ENCODE measurements around the gene SF3B6. TPM values are rescaled to one million over a fixed set of nuclear protein-coding genes. Genes with fewer than 3 reads are reported as not detected.

SF3B6 gene
- total RNA-seq, 1 donor from 2014 or later, result 55.2 TPM

- peak overlapping the region; percentile 92 for H3K27ac ChIP-seq
- peak overlapping the region; percentile 63 for H3K4me3 ChIP-seq
- ATAC-seq (no peak), DNase-seq (no peak)
- TF ChIP-seq CTCF (IDR thresholded peaks at IDR 0.05), result no peak
- peaks cover 30% of the 10 kb centered on the region for H3K36me3 ChIP-seq
- intact Hi-C loops (cut with DNase I), result no loop called here
- no peaks in the 10 kb centered on the region for H3K9me3 ChIP-seq
- H3K4me1 ChIP-seq, result peaks cover 22% of the 10 kb centered on the region
- no peaks in the 10 kb centered on the region for H3K27me3 ChIP-seq
Observed at GRCh38 chr2:24085200-24085489, 9.0 kb upstream of the SF3B6 start.

GRCh38 chr2:24084386-24085199, 8.5 kb upstream of the SF3B6 start, which contains the start of gene TP53I3:
Gene TP53I3, minus strand, starts transcription at chr2:24084834. Its CDS starts 508 bp downstream, at chr2:24084326.
- Histone ChIP-seq H3K9me3 (no peaks in the 10 kb centered on the region), H3K27me3 (no peaks in the 10 kb centered on the region), H3K36me3 (peaks cover 32% of the 10 kb centered on the region), H3K4me1 (peaks cover 22% of the 10 kb centered on the region), H3K4me3 (peak within 1 kb of the TSS; percentile 63), H3K27ac (peak within 1 kb of the TSS; percentile 92)
- intact Hi-C loops (cut with DNase I), result no loop called here
- ATAC-seq (peak; percentile 94), DNase-seq (peak; percentile 95)
- TF ChIP-seq CTCF (IDR thresholded peaks at IDR 0.05), result peak; percentile 98

- no peak for ATAC-seq
- no peaks in the 10 kb centered on the region for H3K9me3 ChIP-seq
- no peak for TF ChIP-seq CTCF (IDR thresholded peaks at IDR 0.05)
- H3K4me3 ChIP-seq, result peak overlapping the region; percentile 63
- H3K27ac ChIP-seq, result peak overlapping the region; percentile 92
- peaks cover 36% of the 10 kb centered on the region for H3K36me3 ChIP-seq
- peak; percentile 97 for DNase-seq
- intact Hi-C loops (cut with DNase I), result no loop called here
- no peaks in the 10 kb centered on the region for H3K27me3 ChIP-seq
- peaks cover 22% of the 10 kb centered on the region for H3K4me1 ChIP-seq
Observed at GRCh38 chr2:24083567-24084385, 7.7 kb upstream of the SF3B6 start.

- Histone ChIP-seq H3K9me3 (no peaks in the 10 kb centered on the region), H3K4me3 (peak overlapping the region; percentile 63), H3K27me3 (no peaks in the 10 kb centered on the region), H3K36me3 (peaks cover 37% of the 10 kb centered on the region), H3K4me1 (peaks cover 23% of the 10 kb centered on the region), H3K27ac (peak overlapping the region; percentile 92)
- DNase-seq (no peak), ATAC-seq (no peak)
- intact Hi-C loops (cut with DNase I), result no loop called here
- TF ChIP-seq CTCF (IDR thresholded peaks at IDR 0.05), result no peak
Observed at GRCh38 chr2:24082787-24083566, 6.9 kb upstream of the SF3B6 start.

- no peak for TF ChIP-seq CTCF (IDR thresholded peaks at IDR 0.05)
- Histone ChIP-seq H3K4me3 (no peak overlapping the region), H3K9me3 (no peaks in the 10 kb centered on the region), H3K4me1 (peaks cover 30% of the 10 kb centered on the region), H3K36me3 (peaks cover 28% of the 10 kb centered on the region), H3K27me3 (no peaks in the 10 kb centered on the region), H3K27ac (no peak overlapping the region)
- intact Hi-C loops (cut with DNase I), result no loop called here
- DNase-seq, result no peak
- no peak for ATAC-seq
Observed at GRCh38 chr2:24080701-24081100, 4.6 kb upstream of the SF3B6 start.

Data from upper lobe of right lung (tissue), 1 donor.